SK-N-SH treated with all-trans-retinoic acid at 6 μM for 48 hours (cell line): Measurements from ENCODE around the gene C9orf85.

ENCODE experiments used
- ATAC-seq: fragments of 200-7000 bp; cut with Tn5 transposase; 3 replicates; pipeline ENCODE4 v1.9.1; 2020; ENCODE audit warnings: mild to moderate bottlenecking, moderate library complexity
- ARNTL ChIP-seq: fragments of 450-650 bp; formaldehyde crosslinking; IDR thresholded peaks from 2 replicates; pipeline ENCODE4 v1.5.0; 2020; ENCODE audit warnings: low read depth, mild to moderate bottlenecking, moderate library complexity, borderline replicate concordance
- BACH2 ChIP-seq: fragments of 250-450 bp; sonication (Bioruptor Pico); IDR thresholded peaks from 2 replicates; pipeline ENCODE4 v1.9.0; 2021; ENCODE audit warnings: mild to moderate bottlenecking, borderline replicate concordance
- CSDC2 ChIP-seq: fragments of 250-450 bp; sonication (Bioruptor Pico); IDR thresholded peaks from 2 replicates; pipeline ENCODE4 v1.5.0; 2020; ENCODE audit warnings: mild to moderate bottlenecking, moderate library complexity
- GLIS3 ChIP-seq: fragments of 250-450 bp; sonication (Bioruptor Pico); IDR thresholded peaks from 2 replicates; pipeline ENCODE4 v1.5.0; 2020; ENCODE audit warnings: mild to moderate bottlenecking, moderate library complexity
- ISL1 ChIP-seq: fragments of 250-450 bp; sonication (Bioruptor Pico); IDR thresholded peaks from 2 replicates; pipeline ENCODE4 v2.1.2; 2022; ENCODE audit warnings: mild to moderate bottlenecking, moderate library complexity
- OSR1 ChIP-seq: fragments of 250-450 bp; sonication (Bioruptor Pico); IDR thresholded peaks from 2 replicates; pipeline ENCODE4 v1.8.0; 2022; ENCODE audit warnings: moderate library complexity, mild to moderate bottlenecking, inconsistent platforms
- PATZ1 ChIP-seq: fragments of 250-450 bp; sonication (Bioruptor Pico); IDR thresholded peaks from 2 replicates; pipeline ENCODE4 v1.8.0; 2020; ENCODE audit warnings: mild to moderate bottlenecking, moderate library complexity, borderline replicate concordance
- PPARA ChIP-seq: fragments of 250-450 bp; sonication (Bioruptor Pico); IDR thresholded peaks from 2 replicates; pipeline ENCODE4 v1.5.0; 2020; ENCODE audit warnings: mild to moderate bottlenecking, borderline replicate concordance
- RARB ChIP-seq: fragments of 250-450 bp; sonication (Bioruptor Pico); IDR thresholded peaks from 2 replicates; pipeline ENCODE4 v1.8.0; 2021; ENCODE audit warnings: mild to moderate bottlenecking, moderate library complexity
- SNAI2 ChIP-seq: fragments of 250-450 bp; sonication (Bioruptor Pico); IDR thresholded peaks from 2 replicates; pipeline ENCODE4 v1.5.0; 2020; ENCODE audit warnings: mild to moderate bottlenecking, moderate library complexity
- TCF4 ChIP-seq: fragments of 250-450 bp; sonication (Bioruptor Pico); IDR thresholded peaks from 2 replicates; pipeline ENCODE4 v1.8.0; 2021; ENCODE audit warnings: mild to moderate bottlenecking, moderate library complexity, borderline replicate concordance
- TOX ChIP-seq: fragments of 250-450 bp; sonication (Bioruptor Pico); IDR thresholded peaks from 2 replicates; pipeline ENCODE4 v1.8.0; 2021; ENCODE audit warnings: mild to moderate bottlenecking, moderate library complexity, borderline replicate concordance
- TSHZ2 ChIP-seq: fragments of 250-450 bp; sonication (Bioruptor Pico); IDR thresholded peaks from 2 replicates; pipeline ENCODE4 v1.5.0; 2020; ENCODE audit warnings: mild to moderate bottlenecking, moderate library complexity
- ZC3H10 ChIP-seq: fragments of 250-450 bp; sonication (Bioruptor Pico); IDR thresholded peaks from 2 replicates; pipeline ENCODE4 v1.5.1; 2021; ENCODE audit warnings: mild to moderate bottlenecking, moderate library complexity
- ZFP3 ChIP-seq: fragments of 250-450 bp; sonication (Bioruptor Pico); IDR thresholded peaks from 2 replicates; pipeline ENCODE4 v1.5.0; 2020; ENCODE audit warnings: mild to moderate bottlenecking, moderate library complexity
- ZFP30 ChIP-seq: fragments of 450-650 bp; formaldehyde crosslinking; IDR thresholded peaks from 2 replicates; pipeline ENCODE4 v1.5.0; 2022; ENCODE audit warnings: mild to moderate bottlenecking, moderate library complexity
- ZNF565 ChIP-seq: fragments of 450-650 bp; formaldehyde crosslinking; conservative IDR thresholded peaks from 2 replicates; pipeline ENCODE4 v1.5.0; 2020; ENCODE audit warnings: low read depth, mild to moderate bottlenecking, moderate library complexity
- ZNF8 ChIP-seq: fragments of 450-650 bp; formaldehyde crosslinking; IDR thresholded peaks from 2 replicates; pipeline ENCODE4 v1.5.0; 2020; ENCODE audit warnings: mild to moderate bottlenecking, moderate library complexity
- TF ChIP-seq, protein P1 (sequence below): fragments of 250-450 bp; sonication (Bioruptor Pico); IDR thresholded peaks from 2 replicates; pipeline ENCODE4 v1.5.1; 2020; ENCODE audit warnings: low read depth, mild to moderate bottlenecking, moderate library complexity
- TF ChIP-seq, protein P2 (sequence below): fragments of 250-450 bp; sonication (Bioruptor Pico); IDR thresholded peaks from 2 replicates; pipeline ENCODE4 v1.8.0; 2021; ENCODE audit warnings: low read depth, mild to moderate bottlenecking, moderate library complexity, borderline replicate concordance

The C9orf85 gene

DNA sequence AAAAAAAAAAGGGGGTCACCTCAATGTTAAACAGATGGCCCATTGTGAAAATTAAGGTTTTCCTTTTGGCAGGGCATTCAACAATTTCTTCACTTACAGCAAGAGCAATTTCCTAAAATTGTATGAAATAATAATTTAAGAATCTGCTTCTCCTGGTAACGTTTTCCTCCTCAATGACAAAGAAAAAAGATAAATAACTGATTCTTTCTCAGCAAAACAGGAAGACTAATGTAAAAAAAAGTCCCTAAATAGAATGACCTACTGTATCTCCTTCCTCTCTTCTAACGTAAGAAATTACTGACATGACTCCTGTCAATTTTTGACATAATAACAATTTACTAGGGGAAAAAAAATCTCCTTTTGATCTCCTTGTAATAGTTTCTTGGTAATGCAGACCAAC, 26.0 kb upstream of the C9orf85 start:
- ATAC-seq = no peak
- TF ChIP-seq ISL1 (CRISPR knock-in tag) (no peak), ZNF8 (CRISPR knock-in tag) (no peak), TSHZ2 (CRISPR knock-in tag) (no peak), ARNTL (CRISPR knock-in tag) (no peak), PATZ1 (CRISPR knock-in tag) (no peak), RARB (CRISPR knock-in tag) (no peak), GLIS3 (CRISPR knock-in tag) (no peak), TCF4 (CRISPR knock-in tag) (no peak), ZC3H10 (CRISPR knock-in tag) (no peak), SNAI2 (CRISPR knock-in tag) (no peak)
- TF ChIP-seq, protein P1, sequence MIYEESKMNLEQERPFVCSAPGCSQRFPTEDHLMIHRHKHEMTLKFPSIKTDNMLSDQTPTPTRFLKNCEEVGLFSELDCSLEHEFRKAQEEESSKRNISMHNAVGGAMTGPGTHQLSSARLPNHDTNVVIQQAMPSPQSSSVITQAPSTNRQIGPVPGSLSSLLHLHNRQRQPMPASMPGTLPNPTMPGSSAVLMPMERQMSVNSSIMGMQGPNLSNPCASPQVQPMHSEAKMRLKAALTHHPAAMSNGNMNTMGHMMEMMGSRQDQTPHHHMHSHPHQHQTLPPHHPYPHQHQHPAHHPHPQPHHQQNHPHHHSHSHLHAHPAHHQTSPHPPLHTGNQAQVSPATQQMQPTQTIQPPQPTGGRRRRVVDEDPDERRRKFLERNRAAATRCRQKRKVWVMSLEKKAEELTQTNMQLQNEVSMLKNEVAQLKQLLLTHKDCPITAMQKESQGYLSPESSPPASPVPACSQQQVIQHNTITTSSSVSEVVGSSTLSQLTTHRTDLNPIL = no peak

DNA sequence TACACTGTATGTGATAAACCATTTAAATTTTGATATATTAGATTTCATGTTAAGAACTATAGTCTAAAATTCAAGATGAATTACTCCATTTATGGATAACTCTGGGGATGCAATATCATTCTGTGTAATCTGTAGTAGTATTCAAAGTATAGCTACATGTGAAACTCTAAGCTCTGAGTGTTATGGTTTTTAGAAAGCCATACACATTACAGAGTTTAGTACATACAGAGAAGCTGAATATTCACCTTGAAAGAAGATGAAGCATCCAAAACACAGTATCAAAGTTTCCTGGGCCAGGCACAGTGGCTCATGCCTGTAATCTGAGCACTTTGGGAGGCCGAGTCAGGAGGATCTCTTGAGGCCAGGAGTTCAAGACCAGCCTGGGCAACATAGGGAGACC, 25.4 kb upstream of the C9orf85 start:
- TF ChIP-seq, protein P1 = no peak
- TF ChIP-seq ZFP3 (CRISPR knock-in tag) (no peak), SNAI2 (CRISPR knock-in tag) (no peak), TCF4 (CRISPR knock-in tag) (no peak), PATZ1 (CRISPR knock-in tag) (no peak), TOX (CRISPR knock-in tag) (no peak), BACH2 (CRISPR knock-in tag) (no peak), PPARA (CRISPR knock-in tag) (no peak), ARNTL (CRISPR knock-in tag) (no peak), ZFP30 (CRISPR knock-in tag) (no peak), CSDC2 (CRISPR knock-in tag) (no peak), TSHZ2 (CRISPR knock-in tag) (no peak), OSR1 (no peak), GLIS3 (CRISPR knock-in tag) (no peak), ZNF565 (no peak), ISL1 (CRISPR knock-in tag) (no peak)
- TF ChIP-seq, protein P2, sequence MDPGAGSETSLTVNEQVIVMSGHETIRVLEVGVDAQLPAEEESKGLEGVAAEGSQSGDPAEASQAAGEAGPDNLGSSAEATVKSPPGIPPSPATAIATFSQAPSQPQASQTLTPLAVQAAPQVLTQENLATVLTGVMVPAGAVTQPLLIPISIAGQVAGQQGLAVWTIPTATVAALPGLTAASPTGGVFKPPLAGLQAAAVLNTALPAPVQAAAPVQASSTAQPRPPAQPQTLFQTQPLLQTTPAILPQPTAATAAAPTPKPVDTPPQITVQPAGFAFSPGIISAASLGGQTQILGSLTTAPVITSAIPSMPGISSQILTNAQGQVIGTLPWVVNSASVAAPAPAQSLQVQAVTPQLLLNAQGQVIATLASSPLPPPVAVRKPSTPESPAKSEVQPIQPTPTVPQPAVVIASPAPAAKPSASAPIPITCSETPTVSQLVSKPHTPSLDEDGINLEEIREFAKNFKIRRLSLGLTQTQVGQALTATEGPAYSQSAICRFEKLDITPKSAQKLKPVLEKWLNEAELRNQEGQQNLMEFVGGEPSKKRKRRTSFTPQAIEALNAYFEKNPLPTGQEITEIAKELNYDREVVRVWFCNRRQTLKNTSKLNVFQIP (CRISPR knock-in tag) = no peak
- ATAC-seq = no peak
